ENCODE data around the gene DKK1. TPM values are rescaled to one million over a fixed set of nuclear protein-coding genes. Genes with fewer than 3 reads are reported as not detected.

Gene DKK1
- polyA plus RNA-seq (78.4 to 320 TPM (median 223 TPM) in 3 replicates), polyA minus RNA-seq (40.7 to 108 TPM (median 51.2 TPM) in 3 replicates)
- 43.2 TPM for polyA plus RNA-seq (2011; ENCODE audit: low read depth)
- polyA plus RNA-seq (2011; cell fraction: cytosol; rRNA removed) = 68.2 and 168 TPM in 2 replicates
- polyA plus RNA-seq (2011; cell fraction: nucleus; rRNA removed) = 195 and 207 TPM in 2 replicates
- polyA plus RNA-seq (2012; ENCODE audit: low replicate concordance) = 53.9 and 191 TPM in 2 replicates
- polyA minus RNA-seq (2011; cell fraction: cytosol; rRNA and poly(A)+ RNA removed) = 98.8 TPM
- polyA minus RNA-seq (2011; cell fraction: nucleus; rRNA and poly(A)+ RNA removed) = 54.3 and 92.1 TPM in 2 replicates

GRCh38 chr10:52313933-52314821 is at the start of gene DKK1:
TSS of gene DKK1 (plus strand) at chr10:52314281. CDS start at chr10:52314435, 154 bp downstream.
- Histone ChIP-seq H3K27me3 (ENCODE audit: control insufficient read depth, extremely low read depth, insufficient read depth, low read length) (no peaks in the 10 kb centered on the region), H3K4me3 (ENCODE audit: control insufficient read depth in 2 of 3, extremely low read depth in 1 of 3, insufficient read depth in 2 of 3, low read depth in 1 of 3, low read length in 3 of 3) (peak within 1 kb of the TSS; percentile 92 to 96 (median 94)), H3K9ac (ENCODE audit: control insufficient read depth, extremely low read depth, insufficient read depth, low read length) (peak within 1 kb of the TSS; percentile 90), H3K4me2 (ENCODE audit: control insufficient read depth, extremely low read depth, insufficient read depth, low read depth, low read length) (peak within 1 kb of the TSS; percentile 97), H3K9me1 (ENCODE audit: control insufficient read depth, extremely low read depth, insufficient read depth, low read length) (no peaks in the 10 kb centered on the region), H3K79me2 (ENCODE audit: control insufficient read depth, insufficient read depth, low read length) (peaks cover 25% of the 10 kb centered on the region), H3K27ac (ENCODE audit: control insufficient read depth, insufficient read depth, low read length) (peak within 1 kb of the TSS; percentile 79), H3K36me3 (ENCODE audit: control insufficient read depth in 2 of 2, extremely low read depth in 1 of 2, insufficient read depth in 2 of 2, low read length in 2 of 2) (peaks cover 0 to 13% of the 10 kb centered on the region in 2 experiments), H3K4me1 (ENCODE audit: control insufficient read depth, extremely low read depth, insufficient read depth, low read length) (peaks cover 36% of the 10 kb centered on the region), H4K20me1 (ENCODE audit: control insufficient read depth, extremely low read depth, insufficient read depth, low read length) (no peaks in the 10 kb centered on the region), H2AFZ (ENCODE audit: control insufficient read depth, low read length) (peak within 1 kb of the TSS; percentile 91), H3K9me3 (ENCODE audit: control insufficient read depth, low read depth, low read length) (no peaks in the 10 kb centered on the region)
- dilution Hi-C loops (cut with MboI; ENCODE audit: extremely low pct_ligation_motif_present, low sequenced_read_pairs) = loop anchor here (25.0 kb wide), 1 partner anchor 248 kb away; no protein-coding TSS in a partner anchor
- DNase-seq (ENCODE audit: low read depth, low spot score) (no peak), FAIRE-seq (no peak)
- TF ChIP-seq CTCF (optimal IDR thresholded peaks at IDR 0.05 in 1 of 3, IDR thresholded peaks at IDR 0.05 in 1 of 3, conservative IDR thresholded peaks at IDR 0.05 in 1 of 3; ENCODE audit: extremely low read depth in 1 of 3, insufficient read depth in 2 of 3, low read length in 3 of 3) (peak; percentile 78 to 97 (median 80)), EZH2 (IDR thresholded peaks at IDR 0.05; ENCODE audit: low read length) (no peak)

GRCh38 chr10:52265131-52265926 is 48.8 kb upstream of the DKK1 start:
- Histone ChIP-seq H3K36me3 (ENCODE audit: control insufficient read depth in 2 of 2, extremely low read depth in 1 of 2, insufficient read depth in 2 of 2, low read length in 2 of 2) (no peaks in the 10 kb centered on the region), H3K4me2 (ENCODE audit: control insufficient read depth, extremely low read depth, insufficient read depth, low read depth, low read length) (no peak overlapping the region), H3K79me2 (ENCODE audit: control insufficient read depth, insufficient read depth, low read length) (no peaks in the 10 kb centered on the region), H3K4me1 (ENCODE audit: control insufficient read depth, extremely low read depth, insufficient read depth, low read length) (peaks cover 8% of the 10 kb centered on the region), H3K9ac (ENCODE audit: control insufficient read depth, extremely low read depth, insufficient read depth, low read length) (no peak overlapping the region), H2AFZ (ENCODE audit: control insufficient read depth, low read length) (no peak overlapping the region), H4K20me1 (ENCODE audit: control insufficient read depth, extremely low read depth, insufficient read depth, low read length) (no peaks in the 10 kb centered on the region), H3K27me3 (ENCODE audit: control insufficient read depth, extremely low read depth, insufficient read depth, low read length) (no peaks in the 10 kb centered on the region), H3K9me1 (ENCODE audit: control insufficient read depth, extremely low read depth, insufficient read depth, low read length) (no peaks in the 10 kb centered on the region), H3K9me3 (ENCODE audit: control insufficient read depth, low read depth, low read length) (no peaks in the 10 kb centered on the region), H3K4me3 (ENCODE audit: control insufficient read depth in 2 of 3, extremely low read depth in 1 of 3, insufficient read depth in 2 of 3, low read depth in 1 of 3, low read length in 3 of 3) (no peak overlapping the region), H3K27ac (ENCODE audit: control insufficient read depth, insufficient read depth, low read length) (no peak overlapping the region)
- FAIRE-seq = no peak
- DNase-seq (ENCODE audit: low read depth, low spot score) = no peak
- TF ChIP-seq CTCF (optimal IDR thresholded peaks at IDR 0.05 in 1 of 3, IDR thresholded peaks at IDR 0.05 in 1 of 3, conservative IDR thresholded peaks at IDR 0.05 in 1 of 3; ENCODE audit: extremely low read depth in 1 of 3, insufficient read depth in 2 of 3, low read length in 3 of 3) (no peak), EZH2 (IDR thresholded peaks at IDR 0.05; ENCODE audit: low read length) (no peak)
- dilution Hi-C loops (cut with MboI; ENCODE audit: extremely low pct_ligation_motif_present, low sequenced_read_pairs) = no loop called here
